Stimulated activated CD4-positive, alpha-beta T cell treated with anti-CD3 and anti-CD28 coated beads, Interleukin-2, amount 100 ng/mL, for 4 hours (primary cell): ENCODE measurements around the gene GAD1.

Experiments
- DNase-seq: peaks from one replicate; pipeline ENCODE4 v3.0.0-alpha.2; 2020; ENCODE audit warnings: low read depth

The GAD1 gene

DNA sequence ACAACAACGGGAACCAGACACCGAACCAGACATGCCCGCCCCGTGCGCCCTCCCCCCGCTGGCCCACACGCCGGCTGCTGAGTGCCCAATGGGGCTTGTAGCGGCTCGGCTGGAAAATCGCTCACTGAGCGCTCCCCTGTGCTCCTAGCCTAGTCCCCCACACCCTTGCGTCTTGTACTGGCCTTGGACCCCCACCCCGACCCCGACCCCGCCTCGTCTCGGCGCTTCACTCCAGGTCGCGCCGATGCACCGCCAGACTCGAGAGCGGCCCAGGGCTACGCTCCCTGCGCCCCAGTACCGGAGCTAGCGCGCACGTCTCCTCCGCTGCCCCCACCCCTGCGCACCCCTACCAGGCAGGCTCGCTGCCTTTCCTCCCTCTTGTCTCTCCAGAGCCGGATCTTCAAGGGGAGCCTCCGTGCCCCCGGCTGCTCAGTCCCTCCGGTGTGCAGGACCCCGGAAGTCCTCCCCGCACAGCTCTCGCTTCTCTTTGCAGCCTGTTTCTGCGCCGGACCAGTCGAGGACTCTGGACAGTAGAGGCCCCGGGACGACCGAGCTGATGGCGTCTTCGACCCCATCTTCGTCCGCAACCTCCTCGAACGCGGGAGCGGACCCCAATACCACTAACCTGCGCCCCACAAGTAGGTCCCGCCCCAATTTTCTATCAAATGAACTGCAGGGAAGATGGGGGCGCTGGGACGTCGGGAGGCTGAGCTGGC lies 1.5 kb downstream of the GAD1 start:
- DNase-seq, result no peak

DNA sequence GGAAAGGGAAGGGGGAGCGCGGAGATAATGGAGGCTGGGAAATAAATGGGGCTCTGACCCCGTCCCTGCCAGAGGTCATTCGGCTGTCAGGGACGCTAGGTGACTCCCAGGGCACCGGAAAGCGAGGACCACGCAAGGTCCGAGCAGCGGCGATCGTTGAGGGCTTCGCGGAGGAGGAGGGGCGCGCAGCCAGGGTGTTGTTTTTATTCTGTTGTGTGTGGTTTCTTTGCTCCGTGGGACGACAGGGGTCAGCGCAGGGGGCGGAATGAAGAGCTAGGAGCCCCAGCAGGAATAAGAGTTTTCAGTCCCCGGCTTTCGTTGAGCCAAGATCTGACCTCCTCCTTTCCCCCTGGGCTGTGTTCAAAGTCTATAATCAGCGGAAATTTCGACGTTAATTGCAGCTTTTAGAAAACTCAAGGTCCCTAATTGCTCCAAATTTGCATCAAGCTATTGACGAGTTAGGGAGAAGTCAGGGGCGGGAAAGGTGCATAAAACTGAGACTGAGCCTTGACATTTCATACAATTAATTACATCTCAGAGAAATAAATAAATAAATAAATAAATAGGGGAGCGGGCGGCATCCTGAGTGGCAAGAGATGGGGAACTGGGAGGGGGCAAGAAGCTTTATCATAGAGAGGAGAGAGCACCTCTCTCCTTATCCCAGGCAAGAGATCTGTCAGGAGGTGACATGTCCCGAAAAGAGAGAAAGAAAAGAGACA lies 2.2 kb downstream of the GAD1 start:
- DNase-seq, result no peak

DNA sequence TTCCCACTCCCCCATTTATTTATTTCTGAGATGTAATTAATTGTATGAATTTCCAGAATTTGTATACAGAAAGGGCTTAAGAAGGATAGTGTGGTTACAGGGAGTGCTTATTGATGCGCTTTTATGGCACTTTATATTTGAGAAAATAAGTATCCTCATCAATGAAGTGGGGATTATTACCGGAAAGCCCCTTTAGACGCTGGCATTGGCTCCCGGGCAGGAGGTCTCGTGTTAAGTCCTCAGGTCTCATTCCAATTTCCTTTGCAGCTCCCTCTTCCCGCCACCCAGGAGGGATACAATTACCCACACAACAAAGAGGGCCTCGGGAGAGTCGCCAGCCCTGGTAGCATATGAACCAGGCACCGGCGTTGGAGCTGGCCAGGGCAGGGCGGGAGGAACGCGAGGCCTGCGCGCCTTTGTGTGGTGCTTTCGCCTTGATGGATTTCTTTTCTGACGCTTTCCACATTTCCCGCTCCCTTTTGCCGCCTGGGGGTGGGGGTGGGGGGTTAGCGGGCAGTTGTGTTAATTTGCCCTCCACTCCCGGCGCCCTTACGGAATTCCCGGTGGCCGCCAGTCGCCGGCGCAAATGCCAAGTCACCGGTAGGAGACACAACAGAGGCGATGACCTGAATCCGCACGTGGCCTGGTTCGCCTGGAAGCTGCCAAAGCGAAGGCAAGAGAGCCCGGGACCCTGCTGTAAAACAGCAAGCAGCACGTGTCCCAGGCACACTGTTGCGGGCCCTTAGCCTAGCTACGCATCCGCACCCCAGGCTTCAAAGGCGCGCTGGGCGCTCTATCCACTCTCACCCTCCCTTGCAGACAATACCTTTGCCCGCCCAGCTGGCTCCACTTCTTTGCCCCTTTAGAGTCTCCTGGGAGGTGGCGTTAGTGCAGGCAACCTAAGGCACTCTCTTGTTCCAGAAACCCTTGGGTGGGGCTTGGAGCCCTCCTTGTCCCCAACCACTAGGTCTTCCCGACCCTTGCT lies 3.3 kb downstream of the GAD1 start:
- DNase-seq, result no peak

DNA sequence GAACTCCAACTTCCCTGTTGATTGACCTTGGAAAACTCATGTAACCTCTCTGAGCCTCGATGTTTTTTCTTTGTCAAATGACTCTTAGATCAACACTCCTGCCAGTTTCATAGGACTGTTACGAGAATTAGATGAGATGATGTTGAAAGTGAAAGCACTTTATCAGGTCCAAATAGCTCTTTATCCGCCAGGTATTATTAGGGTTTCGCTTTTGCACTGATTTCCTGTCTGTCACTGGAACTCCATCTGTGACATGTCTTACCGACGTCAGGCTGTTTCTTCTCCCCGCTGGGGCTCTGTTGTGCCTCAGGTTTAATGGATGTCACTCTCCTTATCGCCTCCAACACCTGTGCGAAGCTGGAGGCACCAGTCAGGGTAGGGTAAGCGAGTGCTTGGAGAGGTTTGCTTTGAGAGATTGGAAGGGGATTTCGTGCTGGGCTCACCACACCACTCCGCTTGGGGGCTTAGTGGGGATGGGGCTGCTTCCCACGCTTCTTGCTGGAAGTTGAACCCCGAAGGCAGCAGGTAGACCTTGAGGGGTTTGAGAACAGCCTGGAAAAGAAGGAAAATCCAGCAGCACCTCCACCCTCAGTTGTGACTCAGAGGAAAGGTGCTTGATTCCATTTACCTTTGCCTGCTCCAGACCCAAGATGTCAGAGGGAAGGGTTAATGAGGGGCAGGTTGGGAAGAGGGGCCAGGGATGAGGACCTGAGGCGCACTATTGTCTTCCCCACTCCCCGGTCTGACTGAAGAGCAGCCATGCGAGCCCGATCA lies 4.3 kb downstream of the GAD1 start:
- no peak for DNase-seq

DNA sequence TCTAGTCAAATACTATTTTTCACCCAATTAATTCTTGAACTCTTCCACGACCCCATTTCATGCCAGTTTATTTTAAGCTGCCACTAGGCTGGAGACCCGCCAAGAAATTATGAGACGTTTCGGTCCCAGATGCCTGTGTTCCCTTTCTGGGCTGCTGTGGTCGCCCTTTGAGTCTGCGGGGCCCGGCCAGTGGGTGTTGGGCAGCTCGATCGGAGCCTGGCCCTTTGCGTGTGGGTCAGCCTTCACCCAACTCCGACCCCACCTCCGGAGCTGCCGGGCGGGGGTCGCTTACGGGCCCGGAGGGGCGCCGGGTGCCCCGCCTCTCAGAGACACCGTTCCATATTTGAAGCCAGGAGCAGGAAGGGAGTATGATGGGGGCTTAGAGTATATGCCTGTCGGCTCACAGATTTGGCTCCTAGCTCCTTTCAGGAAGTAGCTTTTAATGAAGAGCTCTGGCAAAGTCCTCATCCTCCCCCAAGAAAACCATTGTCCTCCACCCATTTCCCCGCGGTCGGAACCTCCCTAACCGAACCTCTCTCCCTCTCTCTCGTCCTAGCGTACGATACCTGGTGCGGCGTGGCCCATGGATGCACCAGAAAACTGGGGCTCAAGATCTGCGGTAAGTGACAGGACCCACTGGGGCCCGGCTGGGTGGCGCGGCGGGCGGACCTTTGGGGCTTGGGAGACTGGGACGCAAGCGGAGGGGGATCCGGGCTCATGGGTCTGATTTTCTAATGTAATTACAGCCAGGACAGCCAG lies 5.0 kb downstream of the GAD1 start:
- DNase-seq, result no peak

DNA sequence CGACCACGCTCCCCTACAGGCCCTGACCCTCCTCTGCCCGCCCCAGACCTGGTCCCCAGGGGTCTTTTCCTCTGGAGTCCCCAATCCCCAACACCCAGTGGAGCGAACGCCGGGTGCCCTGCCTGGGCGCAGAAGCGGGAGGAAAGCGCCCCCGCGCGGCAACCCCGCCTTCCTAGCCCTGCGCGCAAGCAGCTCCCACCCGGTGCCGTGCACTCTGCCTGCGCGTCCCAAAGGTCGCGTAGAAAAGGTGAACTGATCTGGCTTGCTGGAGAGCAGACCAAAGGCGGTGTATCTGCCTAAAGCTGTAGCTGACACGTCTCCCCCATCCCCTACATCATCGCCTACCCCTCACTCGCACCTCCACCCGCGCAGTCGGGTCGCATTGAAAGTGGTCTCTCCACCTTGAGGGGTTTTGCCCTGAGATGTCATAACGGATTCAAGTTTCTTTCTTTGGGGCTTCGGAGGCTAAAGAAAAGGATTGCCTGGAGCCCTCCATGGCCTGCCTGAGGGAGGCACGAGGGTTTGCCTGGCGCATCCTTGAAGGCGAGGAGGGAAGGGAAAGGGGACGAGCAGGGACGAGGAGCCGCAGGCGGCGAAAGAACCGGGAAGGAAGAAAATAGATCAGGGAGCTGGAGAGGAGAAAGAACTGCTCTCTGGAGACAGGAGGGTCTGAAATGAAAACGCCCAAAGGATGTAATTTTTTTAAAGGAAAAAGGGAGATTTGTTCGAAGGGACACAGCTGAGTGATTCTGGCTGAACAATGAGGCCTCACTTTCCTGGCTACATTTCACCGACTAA lies 5.8 kb downstream of the GAD1 start:
- DNase-seq, result no peak

DNA sequence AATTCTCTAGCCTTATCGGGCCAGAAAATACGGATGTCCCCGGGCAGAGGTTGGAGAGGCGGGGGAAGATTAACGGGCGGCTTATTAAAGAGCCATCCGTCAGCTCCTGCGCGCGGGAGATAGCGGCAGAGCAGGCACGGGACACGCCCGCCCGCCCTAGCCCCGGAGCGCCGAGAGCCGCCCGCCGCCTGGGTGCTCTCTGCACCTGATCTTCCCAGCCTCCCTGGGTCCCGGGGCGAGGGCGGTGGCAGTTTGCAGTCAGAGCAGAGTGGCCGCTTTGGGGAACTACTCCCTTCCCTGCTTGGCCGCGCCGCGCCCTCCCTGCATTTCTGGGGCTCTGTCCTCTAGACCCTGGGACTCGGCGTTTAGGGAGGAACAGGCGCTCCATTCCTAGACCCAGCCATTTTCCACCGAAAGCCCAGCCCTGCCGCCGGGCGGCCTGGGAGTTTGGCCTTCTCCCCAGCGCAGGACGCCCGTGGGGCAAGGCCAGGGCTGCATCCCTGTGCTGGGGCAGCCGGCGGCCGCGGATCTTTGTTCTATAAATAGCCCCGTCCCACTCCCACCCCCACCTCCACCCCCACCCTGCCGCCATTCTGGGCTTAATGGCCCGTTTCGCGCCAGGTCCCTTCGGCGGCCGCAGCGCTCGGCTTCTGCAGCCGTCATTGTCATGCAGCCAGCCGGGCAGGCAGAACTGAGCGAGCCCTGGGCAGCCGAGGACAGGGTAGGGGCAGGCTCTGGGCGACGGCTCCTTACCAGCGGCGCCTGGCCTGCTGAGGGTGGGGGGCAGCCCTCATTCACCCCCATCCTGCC lies 6.6 kb downstream of the GAD1 start:
- no peak for DNase-seq

DNA sequence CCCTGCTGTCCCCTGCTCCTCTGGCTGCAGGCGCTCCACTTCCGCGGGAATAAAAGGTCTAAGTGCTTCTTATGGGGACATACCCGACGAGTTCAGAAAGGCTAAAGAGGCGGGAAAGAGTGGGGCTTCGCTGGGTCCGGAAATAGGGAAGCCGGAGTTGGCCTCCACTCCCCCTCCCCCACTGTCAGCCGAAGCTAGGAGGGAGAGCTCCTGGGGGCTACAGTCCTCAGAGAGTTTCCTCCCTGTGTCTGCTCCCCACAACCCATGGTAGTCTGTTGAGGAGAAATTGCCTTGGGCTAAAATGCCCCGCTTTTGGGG lies 7.2 kb downstream of the GAD1 start:
- DNase-seq, result no peak

DNA sequence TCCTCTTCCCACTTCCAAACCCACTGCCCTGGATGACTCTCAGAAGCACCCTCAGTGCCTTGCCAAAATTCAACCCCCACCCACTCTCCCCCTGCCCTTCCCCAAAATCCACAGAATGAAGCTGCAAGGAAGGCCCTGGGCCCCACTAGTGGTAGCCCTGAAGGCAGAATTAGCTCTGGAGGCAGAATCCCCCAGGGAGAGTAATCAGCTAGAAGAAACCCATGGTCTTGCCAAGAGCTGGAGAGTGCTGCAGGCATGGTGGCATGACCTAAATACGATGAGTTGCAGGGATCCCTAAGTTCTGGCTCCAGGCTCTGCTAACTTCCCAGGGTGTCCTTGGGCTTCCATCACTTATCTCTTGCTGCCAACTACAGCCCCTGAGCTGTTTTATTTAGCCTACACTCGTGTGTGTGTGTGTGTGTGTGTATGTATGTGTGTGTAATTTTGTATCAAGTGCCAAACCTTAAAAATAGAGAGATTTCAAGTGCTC lies 7.9 kb downstream of the GAD1 start:
- no peak for DNase-seq

DNA sequence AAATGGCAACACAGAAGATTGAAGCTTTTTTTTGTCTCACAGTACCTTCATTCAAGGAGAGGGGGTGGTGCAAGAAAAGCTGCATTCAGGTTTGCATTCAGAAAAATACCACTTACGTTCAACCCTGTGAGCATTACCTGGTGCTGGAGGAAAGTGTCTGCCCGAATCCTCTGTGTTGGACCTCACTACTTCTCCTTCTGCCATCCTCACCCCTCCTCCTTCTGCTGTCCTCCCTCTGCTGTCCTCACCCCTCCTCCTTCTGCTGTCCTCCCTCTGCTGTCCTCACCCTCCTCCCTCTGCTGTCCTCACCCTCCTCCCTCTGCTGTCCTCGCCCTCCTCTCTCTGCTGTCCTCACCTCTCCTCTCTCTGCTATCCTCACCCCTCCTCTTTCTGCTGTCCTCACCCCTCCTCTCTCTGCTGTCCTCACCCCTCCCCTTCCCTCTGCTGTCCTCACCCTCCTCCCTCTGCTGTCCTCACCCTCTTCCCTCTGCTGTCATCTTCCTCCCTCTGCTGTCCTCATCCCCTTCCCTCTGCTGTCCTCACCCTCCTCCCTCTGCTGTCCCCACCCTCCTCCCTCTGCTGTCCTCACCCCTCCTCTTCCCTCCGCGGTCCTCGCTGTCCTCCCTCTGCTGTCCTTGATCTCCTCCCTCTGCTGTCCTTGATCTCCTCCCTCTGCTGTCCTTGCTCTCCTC lies 11.3 kb downstream of the GAD1 start:
- no peak for DNase-seq

DNA sequence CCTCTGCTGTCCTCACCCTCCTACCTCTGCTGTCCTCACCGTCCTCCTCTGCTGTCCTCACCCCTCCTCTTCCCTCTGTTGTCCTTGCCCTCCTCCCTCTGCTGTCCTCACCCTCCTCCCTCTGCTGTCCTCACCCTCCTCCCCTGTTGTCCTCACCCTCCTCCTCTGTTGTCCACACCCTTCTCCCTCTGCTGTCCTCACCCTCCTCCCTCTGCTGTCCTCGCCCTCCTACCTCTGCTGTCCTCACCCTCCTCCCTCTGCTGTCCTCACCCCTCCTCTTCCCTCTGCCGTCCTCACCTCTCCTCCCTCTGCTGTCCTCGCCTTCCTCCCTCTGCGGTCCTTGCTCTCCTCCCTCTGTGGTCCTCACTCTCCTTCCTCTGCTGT lies 11.8 kb downstream of the GAD1 start:
- no peak for DNase-seq

DNA sequence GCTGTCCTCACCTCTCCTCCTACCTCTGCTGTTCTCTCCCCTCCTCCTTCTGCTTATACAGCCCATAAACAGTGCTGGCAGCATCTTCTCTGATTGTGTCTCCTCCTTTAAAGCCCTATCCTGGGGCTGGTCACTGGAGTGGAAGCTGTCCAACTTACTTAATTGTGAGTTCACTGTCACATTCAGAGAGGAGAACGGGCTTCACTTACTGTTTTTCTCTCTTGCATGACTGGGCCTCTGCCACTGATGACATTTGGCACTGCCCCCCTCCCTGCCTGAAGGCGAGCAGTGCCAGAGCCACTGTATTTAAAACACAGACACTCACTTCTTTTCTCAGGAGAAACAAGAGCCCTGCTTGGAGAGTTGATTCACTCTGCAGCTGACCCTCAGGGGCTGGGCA lies 12.3 kb downstream of the GAD1 start:
- no peak for DNase-seq

DNA sequence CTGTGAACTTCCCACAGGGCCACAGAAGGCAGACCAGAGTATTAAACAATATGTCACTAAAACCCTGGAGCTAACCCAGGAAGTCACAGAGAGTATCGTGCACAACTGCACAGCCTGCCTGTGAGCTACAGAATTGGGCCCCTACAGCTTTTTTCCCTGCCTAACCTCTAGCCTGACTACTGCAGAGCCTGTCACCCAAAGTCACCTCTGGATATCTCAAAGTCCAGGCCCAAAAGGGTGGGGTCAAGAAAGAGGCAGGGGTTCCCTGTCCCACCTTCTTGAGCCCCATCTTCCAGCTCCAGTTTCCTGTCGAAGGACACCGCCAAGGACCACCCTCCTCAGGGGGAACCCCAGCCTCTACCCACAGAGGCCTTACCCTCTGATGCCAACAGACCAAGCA lies 13.5 kb downstream of the GAD1 start:
- DNase-seq, result no peak

DNA sequence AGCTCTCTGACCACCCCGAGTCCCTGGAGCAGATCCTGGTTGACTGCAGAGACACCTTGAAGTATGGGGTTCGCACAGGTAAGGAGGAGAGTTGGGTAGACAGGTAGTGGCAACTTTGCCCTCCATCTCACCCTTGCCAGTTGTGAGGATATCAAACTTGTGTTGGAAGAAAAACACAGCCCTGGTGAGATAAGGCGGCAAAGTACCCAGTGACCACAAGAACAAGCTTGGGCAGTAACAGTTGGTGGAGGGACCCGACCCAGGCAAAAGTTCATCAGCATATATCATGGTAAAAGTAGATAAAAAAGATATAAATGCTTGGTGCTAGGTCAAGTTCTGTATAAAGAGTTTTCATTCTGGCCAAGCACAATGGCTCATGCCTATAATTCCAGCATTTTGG lies 14.4 kb downstream of the GAD1 start:
- no peak for DNase-seq

DNA sequence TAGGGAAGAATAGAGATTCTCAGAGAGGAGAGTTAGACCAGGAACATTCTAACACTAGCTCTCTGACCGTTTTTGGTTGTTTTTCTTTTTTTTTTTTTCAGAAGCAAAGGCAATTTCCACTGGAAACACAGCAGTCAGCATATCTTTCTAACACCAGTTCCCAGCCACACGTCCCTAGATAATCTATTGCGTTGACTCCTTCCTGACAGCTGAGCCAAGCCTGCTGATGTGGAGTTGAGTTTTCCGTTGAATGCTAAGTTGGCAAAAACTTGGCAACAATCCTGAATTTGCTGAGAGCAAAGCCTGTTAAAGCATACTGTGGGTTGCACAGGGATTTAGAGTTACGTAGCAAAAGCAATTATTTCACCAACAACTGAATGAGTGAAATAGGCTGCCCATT lies 19.3 kb downstream of the GAD1 start:
- DNase-seq, result no peak

DNA sequence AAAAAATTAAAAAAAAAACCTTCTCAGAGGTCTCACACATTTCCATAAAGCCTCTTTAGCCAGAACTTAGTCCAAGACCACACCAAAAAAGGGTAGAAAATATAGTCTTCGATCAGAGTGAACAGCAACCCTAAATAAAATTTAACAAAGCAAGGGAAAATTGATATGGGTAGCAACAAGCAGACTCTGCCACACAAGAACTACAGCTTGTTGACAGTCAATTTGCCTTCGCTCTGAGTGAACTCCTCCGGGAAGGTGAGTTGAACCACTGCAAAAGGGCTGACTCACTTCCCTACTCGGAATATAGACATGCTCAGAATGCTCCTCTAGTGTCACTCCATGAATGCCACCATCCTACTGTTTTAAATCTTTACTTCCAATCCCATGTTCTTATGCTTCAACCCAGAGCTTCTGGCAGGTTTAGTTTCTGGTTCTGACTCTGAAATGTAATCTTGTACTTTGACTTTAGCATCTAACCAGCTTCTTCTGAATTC lies 24.1 kb downstream of the GAD1 start:
- no peak for DNase-seq

DNA sequence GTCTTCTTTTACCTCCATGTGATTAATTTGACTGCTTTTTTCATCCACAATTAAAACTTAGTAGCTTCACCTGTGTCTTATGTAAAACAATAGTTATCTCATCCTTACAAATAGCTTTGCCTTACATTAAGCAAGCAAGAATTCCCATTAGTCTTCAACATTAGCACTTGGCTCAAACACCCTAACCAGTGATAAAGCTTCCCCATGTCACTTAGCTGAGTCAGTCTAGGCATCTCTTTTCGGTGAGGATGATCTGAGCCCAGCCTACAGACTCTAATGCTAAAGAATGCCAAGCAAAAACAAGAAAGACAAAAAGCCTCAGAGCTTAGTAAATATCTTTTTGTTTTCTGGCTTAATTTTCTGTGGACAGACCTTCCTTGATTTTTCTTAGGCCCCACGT lies 26.1 kb downstream of the GAD1 start:
- no peak for DNase-seq

DNA sequence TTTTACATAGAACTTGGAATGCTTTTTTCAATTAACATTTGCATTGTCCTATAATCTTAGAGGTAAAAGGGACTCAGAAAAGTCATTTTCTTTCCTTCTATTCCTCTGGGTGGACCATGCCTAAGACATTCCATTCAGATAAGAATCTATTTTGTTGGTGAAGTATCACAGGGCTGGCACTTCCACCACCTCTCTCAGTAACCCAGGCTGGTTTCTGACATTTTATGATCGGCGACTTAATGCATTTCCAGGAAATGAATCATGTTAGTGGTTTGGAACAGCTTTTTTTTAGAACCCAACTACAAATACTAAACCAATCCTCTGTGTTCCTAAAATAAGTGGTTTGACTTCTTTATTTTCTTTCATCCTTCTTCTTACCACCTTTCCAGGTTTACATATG lies 27.0 kb downstream of the GAD1 start:
- no peak for DNase-seq

DNA sequence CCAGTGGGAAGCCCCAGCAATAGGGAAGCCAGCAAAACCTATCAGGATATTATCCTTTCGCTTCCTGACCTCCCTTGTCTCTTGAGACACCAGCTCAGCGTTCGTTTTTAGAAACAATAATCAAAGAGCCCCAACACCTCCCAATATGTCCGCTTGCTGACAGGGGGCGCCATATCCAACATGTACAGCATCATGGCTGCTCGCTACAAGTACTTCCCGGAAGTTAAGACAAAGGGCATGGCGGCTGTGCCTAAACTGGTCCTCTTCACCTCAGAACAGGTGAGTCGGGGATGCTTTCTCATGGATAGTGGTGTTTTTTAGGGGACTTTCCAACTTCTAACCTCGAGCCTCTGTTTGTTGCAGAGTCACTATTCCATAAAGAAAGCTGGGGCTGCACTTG lies 28.7 kb downstream of the GAD1 start:
- DNase-seq, result no peak
